Measurements from ENCODE around the gene THBS2.
"Not testable (repeated sequence)": the region's sequence is repeated elsewhere in the genome, so short reads cannot be mapped to it uniquely, and the experiment has no call there.

The THBS2 gene

GRCh38 chr6:169205176-169206160, 48.2 kb downstream of the THBS2 start:
- no peak for DNase-seq

DNA sequence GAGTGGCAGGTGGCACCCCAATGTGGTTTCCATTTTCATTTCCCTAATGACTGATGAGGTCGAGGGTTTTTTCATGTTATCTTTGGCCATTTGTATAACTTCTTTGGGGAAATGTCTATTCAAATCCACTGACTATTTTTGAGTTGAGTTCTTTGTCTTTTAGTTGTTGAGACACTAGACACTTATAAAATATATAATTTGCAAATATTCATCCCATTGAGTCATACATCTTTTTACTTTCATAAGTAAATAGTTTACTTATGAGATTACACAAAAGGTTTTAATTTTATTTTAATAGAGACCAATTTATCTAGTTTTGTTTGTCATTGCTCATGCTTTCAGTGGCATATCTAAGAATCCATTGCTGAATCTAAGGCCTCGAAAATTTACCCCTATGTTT, 49.5 kb downstream of the THBS2 start:
- DNase-seq, result no peak

- no peak for DNase-seq
Measured at GRCh38 chr6:169201985-169202384, 51.7 kb downstream of the THBS2 start.

- no peak for DNase-seq
Measured at GRCh38 chr6:169200893-169201514, 52.6 kb downstream of the THBS2 start.

GRCh38 chr6:169199625-169200335, 53.9 kb downstream of the THBS2 start:
- DNase-seq, result no peak

DNA sequence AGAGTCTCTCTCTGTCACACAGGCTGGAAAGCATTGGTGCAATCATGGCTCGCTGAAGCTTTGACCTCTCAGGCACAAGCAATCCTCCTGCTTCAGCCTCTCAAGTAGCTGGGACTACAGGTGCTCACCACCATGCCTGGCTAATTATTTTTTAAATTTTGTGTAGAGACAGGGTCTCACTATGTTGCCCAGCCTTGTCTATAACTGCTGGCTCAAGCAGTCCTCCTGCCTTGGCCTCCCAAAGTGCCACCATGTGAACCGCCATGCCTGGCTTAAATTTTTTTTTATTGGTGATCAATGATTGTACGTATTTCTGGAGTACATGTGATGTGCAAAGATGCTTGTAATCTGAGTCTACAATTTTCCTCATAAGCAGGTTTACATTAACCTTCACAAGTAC, 54.8 kb downstream of the THBS2 start:
- no peak for DNase-seq

DNA sequence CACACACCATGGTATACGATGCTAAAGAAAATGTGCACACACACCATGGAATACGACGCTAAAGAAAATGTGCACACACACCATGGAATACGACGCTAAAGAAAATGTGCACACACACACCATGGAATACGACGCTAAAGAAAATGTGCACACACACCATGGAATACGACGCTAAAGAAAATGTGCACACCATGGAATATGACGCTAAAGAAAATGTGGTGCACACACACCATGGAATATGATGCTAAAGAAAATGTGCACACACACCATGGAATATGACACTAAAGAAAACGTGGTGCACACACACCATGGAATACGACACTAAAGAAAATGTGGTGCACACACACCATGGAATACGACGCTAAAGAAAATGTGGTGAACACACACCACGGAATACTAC, 55.7 kb downstream of the THBS2 start:
- not testable (repeated sequence) for DNase-seq

GRCh38 chr6:169196279-169196678, 57.4 kb downstream of the THBS2 start:
- DNase-seq, result not testable (repeated sequence)

DNA sequence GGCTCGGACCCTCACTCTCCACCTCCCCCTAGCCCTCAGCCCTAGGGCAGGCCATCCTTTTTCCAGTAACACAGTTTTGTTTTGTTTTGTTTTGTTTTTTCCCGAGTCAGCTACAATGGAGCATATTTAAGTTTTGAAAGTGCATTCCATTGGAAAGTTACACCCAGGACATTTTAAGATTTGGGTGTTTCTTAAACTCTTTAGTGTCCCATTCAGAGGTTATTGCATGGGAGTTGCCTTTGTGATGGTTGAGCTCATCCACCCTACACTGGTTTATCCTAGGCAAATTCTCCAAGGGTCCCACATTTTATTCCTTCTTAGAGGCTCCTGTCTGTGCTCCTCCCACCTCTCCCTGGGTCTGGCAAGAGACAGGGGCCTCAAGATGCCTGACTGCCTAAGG, 58.9 kb downstream of the THBS2 start:
- no peak for DNase-seq

DNA sequence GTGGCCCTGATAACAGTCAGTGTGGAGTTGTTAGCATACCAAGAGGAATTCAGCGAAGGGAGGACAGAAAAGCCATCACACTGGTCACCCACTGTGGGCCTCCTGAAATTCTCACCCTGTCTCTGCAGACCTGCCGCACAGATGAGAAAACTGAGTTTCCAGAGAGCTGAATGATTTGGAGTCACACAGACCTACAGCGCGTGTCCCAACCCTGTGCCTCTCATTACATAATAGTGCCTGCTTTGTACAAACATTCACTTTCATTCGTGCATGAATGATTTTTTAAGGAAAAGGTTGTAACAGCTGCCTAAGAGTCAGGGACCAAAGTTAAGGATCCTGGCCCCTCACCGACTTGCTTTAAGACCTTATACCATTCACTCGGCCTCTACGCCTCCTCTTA, 62.7 kb downstream of the THBS2 start:
- DNase-seq, result no peak

- no peak for DNase-seq
Measured at GRCh38 chr6:169190144-169190584, 63.5 kb downstream of the THBS2 start.

- no peak for DNase-seq
Measured at GRCh38 chr6:169189686-169190085, 64.0 kb downstream of the THBS2 start.

- DNase-seq, result no peak
Measured at GRCh38 chr6:169189182-169189581, 64.5 kb downstream of the THBS2 start.

- peak; percentile 3 for DNase-seq
Measured at GRCh38 chr6:169188475-169188874, 65.2 kb downstream of the THBS2 start.

GRCh38 chr6:169188051-169188470, 65.6 kb downstream of the THBS2 start:
- DNase-seq, result no peak

GRCh38 chr6:169186496-169187169, 67.0 kb downstream of the THBS2 start:
- DNase-seq, result no peak

GRCh38 chr6:169185692-169186485, 67.8 kb downstream of the THBS2 start:
- DNase-seq, result no peak

GRCh38 chr6:169185011-169185521, 68.6 kb downstream of the THBS2 start:
- no peak for DNase-seq

DNA sequence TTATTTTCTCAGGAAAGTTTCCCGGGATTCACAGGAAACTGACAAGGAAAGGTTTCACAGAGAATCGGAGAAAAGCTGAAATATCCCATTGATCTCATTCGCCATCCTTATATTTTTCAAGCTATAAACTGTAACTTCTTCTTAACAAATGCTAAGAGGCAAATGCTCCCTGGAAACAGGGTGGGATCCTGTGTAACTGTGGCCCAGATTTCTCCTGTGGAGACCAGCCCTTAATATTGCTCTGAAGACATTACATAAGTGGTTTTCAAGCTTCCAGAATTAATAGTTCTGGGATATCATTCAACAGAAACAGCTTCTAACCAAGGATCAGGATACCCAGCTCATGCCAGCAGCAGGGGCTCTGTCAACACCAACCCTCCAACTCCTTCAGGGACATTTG, 69.2 kb downstream of the THBS2 start:
- no peak for DNase-seq

DNA sequence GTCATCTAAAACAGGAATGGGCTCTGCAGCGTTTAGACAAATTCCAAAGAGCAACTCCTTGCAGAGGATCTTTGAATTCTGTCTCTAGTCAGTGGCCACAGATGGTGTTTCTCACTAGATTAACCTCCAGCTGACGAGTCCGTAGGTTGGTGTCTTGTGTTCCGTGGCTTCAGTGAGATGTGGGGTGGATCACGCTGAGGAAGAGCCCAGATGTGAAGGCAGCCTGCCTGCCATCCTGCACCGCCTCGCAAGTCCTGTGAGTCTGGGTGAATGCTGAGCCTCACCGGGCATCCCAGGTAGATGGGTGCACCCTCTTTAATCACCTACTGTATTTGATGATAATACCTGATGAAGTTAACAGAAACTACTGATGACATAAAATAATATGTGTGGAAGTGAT, 70.4 kb downstream of the THBS2 start:
- DNase-seq, result no peak

GRCh38 chr6:169179831-169180230, 73.8 kb downstream of the THBS2 start:
- DNase-seq, result not testable (repeated sequence)
